GM12878 (cell line): ENCODE data around the gene IMMT. TPM values are rescaled to one million over a fixed set of nuclear protein-coding genes. Genes with fewer than 3 reads are reported as not detected.

ENCODE experiments used
- ATAC-seq: fragments of 200-7000 bp; cut with Tn5 transposase; 3 replicates; pipeline ENCODE4 v1.9.1; 2020; ENCODE audit warnings: mild to moderate bottlenecking, moderate library complexity
- BruUV-seq: library from RNA; stranded (reverse); fragments of 400-500 nt; replicated peaks from 2 replicates; lab custom pipeline; 2021; lab: Mats Ljungman, UMichigan
- CTCF ChIA-PET: fragments of 300-600 bp; sonication (Branson Sonifier 250); formaldehyde crosslinking; extraction: SDS; loops from one replicate; lab custom pipeline; 2021; ENCODE audit warnings: inconsistent platforms; lab: Yijun Ruan, JAX
- POLR2A ChIA-PET: fragments of 350-600 bp; formaldehyde crosslinking; extraction: SDS; loops from one replicate; lab custom pipeline; 2021; ENCODE audit warnings: inconsistent platforms; lab: Charles Lee
- RAD21 ChIA-PET: fragments of 300-600 bp; sonication (Branson Sonifier 250); formaldehyde crosslinking; loops from one replicate; lab custom pipeline; 2023; ENCODE audit warnings: antibody characterized with exemption; ENCODE audit not compliant: unreplicated experiment; lab: Charles Lee
- SMC1A ChIA-PET: fragments of 300-600 bp; sonication (Branson Sonifier 250); formaldehyde crosslinking; loops from one replicate; lab custom pipeline; 2023; ENCODE audit not compliant: unreplicated experiment, uncharacterized antibody; lab: Charles Lee
- DNase-seq: peaks from one replicate; pipeline ENCODE4 v3.0.0-alpha.2; 2011; ENCODE audit warnings: low read depth, low spot score
- FAIRE-seq: peaks from 3 replicates; lab custom pipeline; 2011; peaks lifted over from hg19 to GRCh38; lab: Jason Lieb, UNC
- H2AFZ ChIP-seq: 2 replicates; pipeline ENCODE4 v1.6.0; 2011; ENCODE audit warnings: low read depth, low read length, control low read depth; ENCODE audit not compliant: control insufficient read depth
- H3K27ac ChIP-seq: 2 replicates; pipeline ENCODE4 v1.5.1; 2011; ENCODE audit warnings: control low read depth; ENCODE audit not compliant: control insufficient read depth, insufficient read depth
- H3K27me3 ChIP-seq, 2 experiments: replicated peaks in 1 of 2; 2 replicates each; pipeline versions ENCODE4 v1.6.0 to v1.6.1; 2011; ENCODE audit warnings: low read length in 1 of 2; ENCODE audit not compliant: control insufficient read depth in 2 of 2, insufficient read depth in 2 of 2
- H3K36me3 ChIP-seq, 2 experiments: 2 replicates each; pipeline ENCODE4 v1.5.1; 2011; ENCODE audit warnings: low read length in 1 of 2; ENCODE audit not compliant: control insufficient read depth in 2 of 2, insufficient read depth in 2 of 2
- H3K4me1 ChIP-seq: 2 replicates; pipeline ENCODE4 v1.6.1; 2011; ENCODE audit warnings: mild to moderate bottlenecking, low read length, moderate library complexity, mixed read lengths; ENCODE audit not compliant: control insufficient read depth, insufficient read depth
- H3K4me2 ChIP-seq: 2 replicates; pipeline ENCODE4 v1.6.0; 2011; ENCODE audit warnings: control low read depth; ENCODE audit not compliant: control insufficient read depth, insufficient read depth
- H3K4me3 ChIP-seq: fragments of 200-600 bp; sonication (generic); 2 replicates; pipeline ENCODE4 v1.5.1; 2016
- H3K79me2 ChIP-seq: 2 replicates; pipeline ENCODE4 v1.6.0; 2011; ENCODE audit warnings: low read length; ENCODE audit not compliant: control insufficient read depth, insufficient read depth
- H3K9ac ChIP-seq: 2 replicates; pipeline ENCODE4 v1.8.0; 2011; ENCODE audit warnings: low read length, control low read depth, mixed read lengths; ENCODE audit not compliant: control insufficient read depth, insufficient read depth
- H3K9me3 ChIP-seq: replicated peaks from 3 replicates; pipeline ENCODE4 v1.5.1; 2011; ENCODE audit warnings: mild to moderate bottlenecking, low read length; ENCODE audit not compliant: control insufficient read depth, insufficient read depth
- H4K20me1 ChIP-seq: 2 replicates; pipeline ENCODE4 v1.6.0; 2011; ENCODE audit not compliant: control insufficient read depth, insufficient read depth
- CREB1 ChIP-seq: IDR thresholded peaks from 2 replicates; pipeline ENCODE4 v1.6.1; 2012; ENCODE audit warnings: low read depth, mild to moderate bottlenecking, inconsistent platforms
- CTCF ChIP-seq, 3 experiments: IDR thresholded peaks in 2 of 3; conservative IDR thresholded peaks in 1 of 3; 2 replicates each; pipeline ENCODE4 v1.5.1; 2011; ENCODE audit warnings: low read depth in 3 of 3, low read length in 3 of 3, mild to moderate bottlenecking in 3 of 3, control low read depth in 2 of 3, moderate library complexity in 2 of 3, inconsistent platforms in 1 of 3, mixed read lengths in 1 of 3; ENCODE audit not compliant: control insufficient read depth in 2 of 3, insufficient read depth in 1 of 3; ENCODE audit errors: extremely low read depth in 1 of 3
- MEF2B ChIP-seq: fragments of 450-650 bp; IDR thresholded peaks from 2 replicates; pipeline ENCODE4 v1.6.1; 2018; ENCODE audit warnings: mild to moderate bottlenecking, moderate library complexity; ENCODE audit not compliant: partially characterized antibody, poor library complexity, severe bottlenecking
- MTA3 ChIP-seq: IDR thresholded peaks from 2 replicates; pipeline ENCODE4 v1.6.1; 2012; ENCODE audit warnings: low read length, inconsistent platforms, borderline replicate concordance
- PML ChIP-seq: IDR thresholded peaks from 2 replicates; pipeline ENCODE4 v1.6.1; 2012; ENCODE audit warnings: low read length, inconsistent platforms
- SRF ChIP-seq, 2 experiments: IDR thresholded peaks; 2 replicates each; pipeline ENCODE4 v1.6.1; 2011; ENCODE audit warnings: low read depth in 2 of 2, low read length in 2 of 2, mild to moderate bottlenecking in 1 of 2, moderate library complexity in 1 of 2
- SUPT20H ChIP-seq: IDR thresholded peaks from 2 replicates; pipeline ENCODE4 v1.6.1; 2011; ENCODE audit warnings: low read depth, mild to moderate bottlenecking, low read length, moderate library complexity, borderline replicate concordance; ENCODE audit not compliant: control insufficient read depth
- SUZ12 ChIP-seq: fragments of 200-600 bp; sonication (generic); IDR thresholded peaks from one replicate; pipeline ENCODE4 v1.6.1; 2018; ENCODE audit warnings: antibody characterized with exemption, mild to moderate bottlenecking; ENCODE audit not compliant: unreplicated experiment
- ZBTB11 ChIP-seq: fragments of 450-650 bp; formaldehyde crosslinking; IDR thresholded peaks from 2 replicates; pipeline ENCODE4 v1.5.0; 2022; ENCODE audit warnings: mild to moderate bottlenecking, missing genetic modification characterization
- WGBS: methylation state at CpG from one replicate; pipeline ENCODE4 v1.1.6; 2016; ENCODE audit warnings: low lambda C conversion rate; ENCODE audit not compliant: insufficient replicate concordance, insufficient coverage; ENCODE audit errors: missing lambda C conversion rate; 5-methylcytosine and 5-hydroxymethylcytosine counted together
- in situ Hi-C: fragments of 300-500 bp; cut with MboI; formaldehyde crosslinking; loops from 9 replicates; pipeline ENCODE4 v1.14.3; 2018; ENCODE audit warnings: mixed read lengths
- intact Hi-C: fragments of 100-400 bp; cut with micrococcal nuclease; formaldehyde crosslinking; loops from one replicate; pipeline ENCODE4 v1.14.2; 2022; ENCODE audit not compliant: unreplicated experiment
- polyA plus RNA-seq, 11 experiments: library from polyadenylated mRNA; depleted of rRNA in 4 of 11; unstranded in 6 of 11; stranded (reverse) in 5 of 11; fragments of >200 nt; fragmentation: Nextera tagmentation in 4 of 11; fragmentation: Illumina TruSeq in 1 of 11; extraction: Ambion mirVana in 4 of 11; extraction: Trizol in 1 of 11; gene quantifications; 1 replicate in 1 of 11; 2 replicates in 10 of 11; pipeline versions ENCODE4 v1.2.1 to v1.2.3, GENCODE V29; 2011 to 2016; ENCODE audit warnings: inconsistent platforms in 2 of 11, missing spikeins in 2 of 11, low read depth in 1 of 11
- total RNA-seq, 4 experiments: library from RNA; depleted of rRNA in 3 of 4; stranded (reverse); fragments of >200 nt in 3 of 4; fragmentation: Illumina TruSeq in 1 of 4; extraction: Trizol in 1 of 4; gene quantifications; 2 replicates each; pipeline versions ENCODE4 v1.2.1 to v1.2.3, GENCODE V29; 2013 to 2021

Gene IMMT
- total and polyA plus RNA-seq, 10 of the 15 experiments (the other 5 are each of a cell fraction or from before 2014, with no cell fraction given) = 78.4 to 149 (median 98.7) TPM

- SMC1A ChIA-PET = no interaction called here
- H2AFZ ChIP-seq = no peak overlapping the region
Measured at GRCh38 chr2:86123328-86123925, 71.8 kb downstream of the IMMT start.

GRCh38 chr2:86118130-86118529 is 77.1 kb downstream of the IMMT start:
- POLR2A ChIA-PET = no interaction called here
- DNase-seq = no peak
- BruUV-seq = no TSS peak
- in situ Hi-C loops (no loop called here), intact Hi-C loops (no loop called here)
- Histone ChIP-seq H3K9me3 (no peaks in the 10 kb centered on the region), H3K27ac (no peak overlapping the region), H3K27me3 (no peaks in the 10 kb centered on the region), H3K4me2 (no peak overlapping the region), H4K20me1 (no peaks in the 10 kb centered on the region), H3K36me3 (peaks cover 13 to 39% of the 10 kb centered on the region in 2 experiments), H3K4me1 (no peaks in the 10 kb centered on the region), H3K9ac (no peak overlapping the region), H2AFZ (no peak overlapping the region), H3K79me2 (no peaks in the 10 kb centered on the region; the same call in 1 of the 2 replicates), H3K4me3 (no peak overlapping the region)
- 95% methylated on average over 2 of the region's 2 CpGs for WGBS
- FAIRE-seq = no peak
- CTCF ChIA-PET = interaction anchor here (0.9 to 1.4 kb wide), 3 partner anchors 13 to 290 kb away, joined by 3 to 5 read pairs (median 4); partner anchors contain the start of genes POLR1A and PTCD3
- RAD21 ChIA-PET = no interaction called here
- TF ChIP-seq ZBTB11 (CRISPR knock-in tag) (no peak), MEF2B (no peak), SUPT20H (no peak), SRF (IDR thresholded peaks at IDR 0.05; ENCODE audit: low read depth in 2 of 2, low read length in 2 of 2) (no peak), CTCF (IDR thresholded peaks at IDR 0.05 in 2 of 3, conservative IDR thresholded peaks at IDR 0.05 in 1 of 3; ENCODE audit: control insufficient read depth in 2 of 3, extremely low read depth in 1 of 3, insufficient read depth in 1 of 3, low read depth in 3 of 3, low read length in 3 of 3) (0 out of 6 replicates have a peak, but pooled peaks of 1 of the 3 experiments have one; percentile 9)
- SMC1A ChIA-PET = interaction anchor here (1.7 kb wide), 1 partner anchor 291 kb away, joined by 5 read pairs; no protein-coding TSS in a partner anchor
- no peak for ATAC-seq

More at GRCh38 chr2:86123328-86123925, 71.8 kb downstream of the IMMT start:
- Histone ChIP-seq H3K4me1 (no peaks in the 10 kb centered on the region), H3K9me3 (no peaks in the 10 kb centered on the region), H3K36me3 (peaks cover 9 to 47% of the 10 kb centered on the region in 2 experiments), H3K79me2 (no peaks in the 10 kb centered on the region), H3K4me3 (no peak overlapping the region), H3K4me2 (no peak overlapping the region), H3K27me3 (no peaks in the 10 kb centered on the region), H3K9ac (no peak overlapping the region)
- ChIA-PET RAD21 (no interaction called here), POLR2A (no interaction called here), CTCF (no interaction called here)
- intact Hi-C loops = no loop called here
- FAIRE-seq (no peak), ATAC-seq (no peak)
- TF ChIP-seq CREB1 (no peak), PML (no peak), MTA3 (no peak), SUZ12 (no peak)
- TF ChIP-seq, all 136 proteins: peak for 0
- no TSS peak for BruUV-seq
- DNase-seq = no peak
- Histone ChIP-seq H3K27ac (no peak overlapping the region), H4K20me1 (no peaks in the 10 kb centered on the region)
- WGBS = 73% methylated on average over 5 of the region's 5 CpGs
- in situ Hi-C loops = no loop called here
